ENCODE data around the gene CRTAC1.

CRTAC1 gene, protein sequence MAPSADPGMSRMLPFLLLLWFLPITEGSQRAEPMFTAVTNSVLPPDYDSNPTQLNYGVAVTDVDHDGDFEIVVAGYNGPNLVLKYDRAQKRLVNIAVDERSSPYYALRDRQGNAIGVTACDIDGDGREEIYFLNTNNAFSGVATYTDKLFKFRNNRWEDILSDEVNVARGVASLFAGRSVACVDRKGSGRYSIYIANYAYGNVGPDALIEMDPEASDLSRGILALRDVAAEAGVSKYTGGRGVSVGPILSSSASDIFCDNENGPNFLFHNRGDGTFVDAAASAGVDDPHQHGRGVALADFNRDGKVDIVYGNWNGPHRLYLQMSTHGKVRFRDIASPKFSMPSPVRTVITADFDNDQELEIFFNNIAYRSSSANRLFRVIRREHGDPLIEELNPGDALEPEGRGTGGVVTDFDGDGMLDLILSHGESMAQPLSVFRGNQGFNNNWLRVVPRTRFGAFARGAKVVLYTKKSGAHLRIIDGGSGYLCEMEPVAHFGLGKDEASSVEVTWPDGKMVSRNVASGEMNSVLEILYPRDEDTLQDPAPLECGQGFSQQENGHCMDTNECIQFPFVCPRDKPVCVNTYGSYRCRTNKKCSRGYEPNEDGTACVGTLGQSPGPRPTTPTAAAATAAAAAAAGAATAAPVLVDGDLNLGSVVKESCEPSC

DNA sequence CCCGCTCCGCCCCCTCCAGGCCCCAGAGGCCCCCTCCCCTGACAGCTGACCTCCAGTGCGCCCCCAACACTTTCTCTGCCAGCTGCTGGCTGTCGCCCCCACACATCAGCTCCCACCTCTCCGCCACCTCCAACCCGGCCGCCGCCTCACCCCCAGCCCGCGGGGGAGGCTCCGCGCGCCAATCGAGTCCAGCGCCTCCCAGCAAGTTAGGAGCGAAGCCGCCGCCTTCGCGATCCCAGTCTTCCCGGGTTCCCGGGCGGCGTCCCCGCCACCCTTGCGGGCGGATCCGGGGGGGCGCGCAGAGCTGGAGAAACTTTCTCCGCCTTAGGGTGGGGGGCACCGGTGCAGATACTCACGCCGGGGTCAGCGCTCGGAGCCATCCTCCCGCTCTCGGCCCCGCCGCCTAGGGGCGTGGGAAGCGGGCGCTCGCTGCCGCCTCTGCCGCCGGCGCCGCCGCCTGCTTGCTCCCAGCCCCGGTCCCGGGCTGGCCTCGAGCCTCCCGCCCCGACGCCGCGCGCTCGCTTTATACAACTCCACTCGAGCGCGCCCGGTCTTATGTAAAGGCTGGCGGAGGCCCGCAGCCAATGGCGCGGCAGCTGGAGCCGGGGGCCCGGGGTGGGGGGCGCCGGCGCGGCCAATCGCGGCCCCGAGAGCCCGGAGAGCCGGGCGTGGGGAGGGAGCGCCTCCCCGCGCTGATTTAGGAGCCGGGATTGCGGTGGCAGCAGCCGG, at the start of gene CRTAC1:
Gene CRTAC1 (minus strand): TSS at position 529 of the 729 bp plus-strand sequence. CDS start 149 bp downstream, at position 380.
- DNase-seq, result no peak

DNA sequence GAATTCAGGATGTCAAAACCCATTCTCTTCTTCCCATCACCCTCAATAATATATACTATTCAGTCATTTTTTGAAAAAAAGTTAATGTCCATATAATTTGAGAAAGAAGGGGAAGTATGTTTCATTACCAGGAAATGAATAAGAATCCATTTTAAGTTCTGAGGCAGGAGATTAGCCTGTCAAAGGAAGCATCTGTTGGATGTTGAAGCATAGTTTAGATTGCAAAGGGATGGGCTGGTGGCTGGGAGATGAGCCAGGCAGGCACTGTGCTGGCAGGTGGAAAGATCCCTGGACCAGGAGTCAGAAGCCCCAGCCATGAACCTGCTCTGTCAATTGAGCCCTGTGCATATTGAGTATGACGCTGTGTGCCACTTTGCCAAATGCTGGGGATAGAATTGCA, 48.4 kb upstream of the CRTAC1 start:
- no peak for DNase-seq

GRCh38 chr10:98077223-98077622, 46.8 kb upstream of the CRTAC1 start:
- no peak for DNase-seq

- DNase-seq, result no peak
These were observed 45.7 kb upstream of the CRTAC1 start for GRCh38 chr10:98076086-98076485.

DNA sequence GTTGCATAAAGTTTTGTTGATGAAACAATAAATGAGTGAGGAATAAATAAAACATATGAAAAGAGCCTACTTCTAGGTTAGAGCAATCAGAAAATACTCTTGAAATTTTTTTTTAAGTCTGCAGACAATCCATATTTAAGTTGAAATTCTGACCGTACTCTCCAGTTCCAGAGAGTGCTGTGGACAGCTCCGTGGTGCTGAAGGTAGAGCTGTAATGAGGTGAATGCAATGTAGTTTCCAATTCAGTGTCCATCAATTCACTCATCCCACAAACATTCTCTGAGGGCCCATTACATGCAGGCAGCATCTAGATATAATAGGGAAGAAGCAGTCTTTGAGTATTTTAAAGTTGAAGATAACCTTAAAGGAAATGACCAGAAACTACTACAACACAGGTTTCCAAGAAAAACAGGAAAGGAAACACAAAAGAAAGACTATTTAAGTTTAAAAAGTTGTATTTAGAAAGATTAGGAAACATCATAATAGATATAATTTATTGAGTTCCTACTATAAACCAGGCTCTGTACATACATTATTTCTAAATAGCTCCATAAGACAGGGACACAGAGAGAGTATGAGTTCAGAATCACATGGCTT, 44.0 kb upstream of the CRTAC1 start:
- DNase-seq, result no peak

DNA sequence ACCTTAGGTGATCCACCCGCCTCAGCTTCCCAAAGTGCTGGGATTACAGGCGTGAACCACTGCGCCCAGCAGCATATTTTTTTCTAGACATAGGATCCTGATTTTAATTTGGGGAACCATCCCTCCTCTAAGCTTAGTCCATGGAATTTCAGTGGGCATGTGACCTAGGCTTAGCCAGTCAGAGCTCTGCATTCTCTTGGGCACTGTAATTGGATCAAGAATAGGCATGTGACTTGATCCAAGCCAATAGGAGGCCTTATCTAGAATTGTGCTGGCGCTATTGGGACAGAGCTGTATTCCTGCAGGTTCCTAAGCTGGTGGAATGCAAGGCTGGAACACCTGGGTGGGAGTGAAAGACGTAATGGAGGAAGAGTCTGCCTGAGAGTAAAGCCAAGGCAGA, 36.7 kb upstream of the CRTAC1 start:
- no peak for DNase-seq

DNA sequence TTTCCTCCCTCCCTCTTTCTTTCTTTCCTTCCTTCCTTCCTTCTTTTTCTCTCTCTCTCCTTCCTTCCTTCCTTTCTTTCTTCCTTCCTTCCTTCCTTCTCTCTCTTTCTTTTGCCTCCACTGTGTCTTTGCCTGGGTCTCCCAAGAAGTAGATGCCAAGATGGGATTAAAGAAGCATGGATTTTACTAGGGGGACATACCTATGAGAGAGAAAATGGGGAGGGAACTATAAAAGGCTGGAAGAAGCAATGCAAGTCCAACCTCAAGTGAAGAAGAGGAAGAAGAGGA, 33.3 kb upstream of the CRTAC1 start:
- DNase-seq, result no peak

DNA sequence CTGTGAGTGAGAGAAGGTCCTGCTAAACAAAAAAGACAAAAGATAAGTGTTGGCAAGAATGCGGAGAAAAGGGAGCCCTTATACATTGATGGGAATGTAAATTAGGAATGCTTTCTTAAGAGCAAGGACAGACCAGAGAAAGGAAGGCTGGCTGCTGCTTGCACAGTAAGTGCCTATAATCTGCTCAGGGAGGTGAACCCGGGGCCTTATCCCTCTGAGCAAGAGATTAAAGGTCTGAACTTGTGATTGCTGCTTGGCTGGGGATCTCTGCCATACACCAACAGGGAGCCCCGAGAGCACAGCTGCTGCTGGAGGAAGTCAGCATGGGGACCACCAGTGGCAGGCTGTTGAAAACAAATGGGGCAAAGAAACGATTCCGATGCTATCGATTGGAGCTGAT, 32.0 kb upstream of the CRTAC1 start:
- DNase-seq, result no peak

DNA sequence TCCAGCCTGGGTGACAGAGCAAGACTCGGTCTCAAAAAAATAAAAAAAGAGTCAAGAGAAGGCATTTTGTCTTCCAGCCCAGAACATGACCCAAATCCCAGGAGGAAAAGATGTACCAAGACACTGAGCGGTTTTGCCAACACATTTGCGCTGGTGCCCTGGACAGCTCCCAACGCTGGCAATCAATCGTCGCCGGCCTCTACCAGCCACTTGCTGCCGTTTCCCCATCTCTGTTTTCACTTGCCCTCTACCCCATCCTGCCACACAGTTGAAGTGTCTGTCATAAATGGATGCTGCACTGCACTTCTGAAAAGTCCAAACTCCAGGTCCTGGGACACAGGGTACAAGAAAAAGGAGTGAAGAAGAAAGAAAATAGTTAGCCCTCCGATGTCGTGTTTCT, 29.7 kb upstream of the CRTAC1 start:
- DNase-seq, result no peak

- no peak for DNase-seq
These were observed 27.9 kb upstream of the CRTAC1 start for GRCh38 chr10:98058295-98058694.

DNA sequence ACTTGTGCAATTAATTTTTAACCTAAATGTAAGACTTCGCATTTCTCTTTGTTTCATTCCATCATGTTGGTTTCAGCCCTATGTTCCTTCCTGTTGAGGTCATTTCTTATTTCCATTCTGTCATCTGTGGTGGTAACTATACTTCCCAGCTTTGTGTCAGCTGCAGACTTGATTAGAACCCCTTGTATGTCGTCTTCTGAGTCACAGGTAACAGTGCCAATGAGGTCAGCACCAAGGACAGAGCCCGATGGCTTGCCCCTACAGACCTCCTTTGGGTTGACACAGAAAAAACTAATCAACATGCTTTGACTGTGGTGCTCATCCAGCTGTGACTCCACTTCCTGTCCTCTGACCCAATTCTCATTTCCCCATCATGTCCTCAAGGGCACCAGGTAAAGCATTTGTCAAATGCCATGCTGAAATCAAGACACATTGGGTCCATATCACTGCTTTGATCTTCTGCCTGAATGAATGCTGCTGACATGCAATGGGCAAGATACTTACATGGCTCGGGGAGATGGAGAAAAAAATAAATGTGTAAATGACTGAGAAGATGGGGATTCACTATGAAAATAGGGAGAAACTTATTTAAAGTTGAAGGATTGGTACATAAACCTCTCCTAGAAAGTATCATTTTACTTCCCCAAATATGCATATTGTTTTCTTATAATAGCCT, 25.6 kb upstream of the CRTAC1 start:
- no peak for DNase-seq

GRCh38 chr10:98047009-98047741, 16.8 kb upstream of the CRTAC1 start:
- DNase-seq, result no peak

DNA sequence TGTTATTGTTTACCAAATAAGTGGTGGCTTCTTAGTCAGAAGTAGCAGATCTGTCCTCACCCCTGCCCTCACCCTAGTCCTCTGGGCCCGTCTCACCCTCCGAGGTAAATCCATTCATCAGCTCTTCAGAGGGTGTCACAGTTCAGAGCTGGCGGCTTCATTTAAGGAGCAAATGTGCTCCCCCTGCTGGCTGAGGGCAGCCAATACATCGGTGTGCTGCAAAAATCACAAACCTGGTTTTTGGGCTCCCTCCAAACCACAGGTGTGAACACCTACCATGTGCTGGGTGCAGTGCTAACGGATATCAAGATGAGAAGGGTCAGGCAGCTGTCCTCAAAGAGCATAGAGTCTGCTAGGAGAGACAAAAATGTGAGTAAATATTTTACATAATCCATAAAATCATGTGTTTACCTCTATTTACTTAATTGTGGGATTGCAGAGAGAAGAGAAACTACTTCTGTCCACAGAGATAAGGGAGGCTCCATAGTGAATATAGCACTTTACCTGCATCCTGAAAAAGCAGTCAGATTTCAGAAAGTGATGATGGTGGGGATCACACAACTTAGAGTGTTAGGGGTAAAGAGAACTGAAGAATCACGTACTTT, 15.5 kb upstream of the CRTAC1 start:
- DNase-seq, result peak; percentile 64

- peak; percentile 50 for DNase-seq
These were observed 11.1 kb upstream of the CRTAC1 start for GRCh38 chr10:98041352-98042043.

GRCh38 chr10:98039690-98040381, 9.4 kb upstream of the CRTAC1 start:
- DNase-seq, result no peak

GRCh38 chr10:98038288-98038687, 7.9 kb upstream of the CRTAC1 start:
- no peak for DNase-seq

DNA sequence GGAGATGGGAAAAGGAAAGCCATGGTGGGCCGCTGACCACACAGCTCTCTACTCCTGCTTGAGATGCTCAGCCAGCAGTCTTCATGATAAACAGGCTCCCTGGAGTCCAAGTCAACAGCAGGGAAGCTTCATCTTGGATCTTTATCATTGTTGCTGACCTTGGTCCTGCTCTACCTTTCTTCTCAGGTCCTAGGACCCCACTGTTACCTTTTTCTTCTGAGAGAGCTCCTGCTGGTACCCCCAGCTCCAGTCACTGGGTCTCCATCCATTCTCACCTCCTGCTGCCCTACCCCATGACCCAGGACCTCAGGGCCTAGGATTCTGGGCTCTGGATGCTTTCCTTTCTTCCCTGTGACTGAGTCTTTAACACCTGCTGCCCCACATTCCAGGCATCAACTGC, 5.2 kb upstream of the CRTAC1 start:
- no peak for DNase-seq

DNA sequence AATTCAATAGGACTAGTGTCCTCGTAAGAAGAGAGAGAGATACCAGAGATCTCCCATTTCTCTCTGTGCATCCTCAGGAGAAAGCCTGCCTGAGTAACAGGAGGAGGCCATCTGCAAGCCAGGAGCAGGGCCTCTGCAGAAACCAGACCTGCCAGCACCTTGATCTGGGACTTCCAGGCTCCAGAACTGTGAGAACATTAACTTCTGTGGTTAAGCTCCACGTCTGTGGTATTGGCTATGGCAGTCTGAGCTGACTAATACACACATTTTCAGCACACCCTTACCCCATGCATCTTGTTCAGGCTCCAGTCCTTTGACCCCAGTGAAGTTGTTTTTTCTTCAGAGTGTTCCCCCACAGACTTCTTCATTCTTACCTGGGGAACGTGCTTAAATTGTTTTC, 3.1 kb upstream of the CRTAC1 start:
- DNase-seq, result no peak

DNA sequence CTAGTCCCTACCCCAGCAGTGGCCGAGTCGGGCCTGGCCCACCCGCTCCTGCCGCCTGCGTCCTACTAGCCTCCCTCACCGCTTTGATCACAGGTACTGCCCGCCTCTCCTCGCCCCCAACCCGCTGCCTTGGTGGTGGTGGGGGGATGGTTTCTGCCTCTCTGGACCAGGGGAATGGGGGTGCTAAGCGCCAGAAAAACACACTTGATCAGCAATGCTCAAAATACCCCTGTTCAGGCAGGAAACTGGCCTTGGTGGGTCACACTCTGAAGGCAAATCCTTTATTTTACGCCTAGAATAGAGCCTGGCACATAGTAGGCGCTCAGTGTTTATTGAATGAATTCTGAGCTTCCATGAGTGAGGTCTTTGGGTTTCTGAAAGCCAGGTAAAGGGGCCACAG, 1.0 kb upstream of the CRTAC1 start:
- no peak for DNase-seq

GRCh38 chr10:98030991-98031431, 590 bp upstream of the CRTAC1 start:
- DNase-seq, result no peak

All from activated CD4-positive, CD25-positive, alpha-beta regulatory T cell treated with anti-CD3 and anti-CD28 coated beads, Interleukin-2, amount 50 U/mL, for 72 hours (primary cell).